Karpas-422 (cell line): ENCODE results near the gene H6PD. TPM values are rescaled to one million over a fixed set of nuclear protein-coding genes. Genes with fewer than 3 reads are reported as not detected.

Experiments
- DNase-seq: peaks from one replicate; pipeline ENCODE4 v3.0.0-alpha.2; 2015
- H2AFZ ChIP-seq: fragments of 200-600 bp; sonication (generic); 2 replicates; pipeline ENCODE4 v1.6.1; 2014; ENCODE audit warnings: antibody characterized with exemption, low read length, mixed read lengths
- H3K27ac ChIP-seq: fragments of 200-600 bp; sonication (generic); 2 replicates; pipeline ENCODE4 v1.5.1; 2014; ENCODE audit warnings: mild to moderate bottlenecking, low read length, moderate library complexity
- H3K27me3 ChIP-seq: fragments of 200-600 bp; sonication (generic); 2 replicates; pipeline ENCODE4 v1.6.1; 2014; ENCODE audit warnings: low read length, mixed read lengths
- H3K36me3 ChIP-seq: fragments of 200-600 bp; sonication (generic); 2 replicates; pipeline ENCODE4 v1.6.1; 2014; ENCODE audit warnings: low read length, mixed read lengths; ENCODE audit not compliant: insufficient read depth
- H3K4me1 ChIP-seq: fragments of 200-600 bp; sonication (generic); 2 replicates; pipeline ENCODE4 v1.6.1; 2014; ENCODE audit warnings: mild to moderate bottlenecking, low read length, mixed read lengths
- H3K4me2 ChIP-seq: fragments of 200-600 bp; sonication (generic); 2 replicates; pipeline ENCODE4 v1.6.1; 2014; ENCODE audit warnings: low read length, low read depth, mild to moderate bottlenecking; ENCODE audit not compliant: poor library complexity, severe bottlenecking
- H3K4me3 ChIP-seq: fragments of 200-600 bp; sonication (generic); 2 replicates; pipeline ENCODE4 v1.5.1; 2014; ENCODE audit warnings: mild to moderate bottlenecking, antibody characterized with exemption, low read length, mixed read lengths
- H3K79me2 ChIP-seq: fragments of 200-600 bp; sonication (generic); 2 replicates; pipeline ENCODE4 v1.6.1; 2014; ENCODE audit warnings: mild to moderate bottlenecking, low read length, mixed read lengths
- H3K9ac ChIP-seq: fragments of 200-600 bp; sonication (generic); 2 replicates; pipeline ENCODE4 v1.6.0; 2014; ENCODE audit warnings: low read length
- H3K9me2 ChIP-seq: fragments of 200-600 bp; sonication (generic), shearing (Covaris generic); replicated peaks from 2 replicates; pipeline ENCODE4 v1.6.0; 2014; ENCODE audit warnings: mild to moderate bottlenecking, low read length, moderate library complexity; ENCODE audit not compliant: insufficient read depth
- H3K9me3 ChIP-seq: fragments of 300-700, 200-600 bp; sonication (generic); 2 replicates; pipeline ENCODE4 v1.6.1; 2014; ENCODE audit warnings: low read length, mixed read lengths
- H4K20me1 ChIP-seq: fragments of 200-600 bp; sonication (generic); 2 replicates; pipeline ENCODE4 v1.6.1; 2014; ENCODE audit warnings: mild to moderate bottlenecking, antibody characterized with exemption, low read length, low read depth; ENCODE audit not compliant: insufficient read depth
- total RNA-seq: library from RNA; depleted of rRNA; stranded (reverse); fragments of >200 nt; shearing (Covaris generic); gene quantifications from 2 replicates; pipeline ENCODE4 v1.2.3, GENCODE V29; 2014; ENCODE audit warnings: low replicate concordance

Gene H6PD
- total RNA-seq, 1 experiment from 2014 or later: 21.3 TPM

GRCh38 chr1:9279172-9279840, 44.7 kb downstream of the H6PD start:
- H3K36me3 ChIP-seq: no peaks in the 10 kb centered on the region
- H3K9me3 ChIP-seq: no peaks in the 10 kb centered on the region
- no peaks in the 10 kb centered on the region for H3K9me2 ChIP-seq
- no peaks in the 10 kb centered on the region for H3K4me1 ChIP-seq
- H3K27ac ChIP-seq: no peak overlapping the region
- no peak overlapping the region for H2AFZ ChIP-seq
- H3K4me3 ChIP-seq: no peak overlapping the region
- no peaks in the 10 kb centered on the region for H3K27me3 ChIP-seq
- no peak for DNase-seq
- no peak overlapping the region for H3K9ac ChIP-seq
- no peak overlapping the region for H3K4me2 ChIP-seq
- H3K79me2 ChIP-seq: no peaks in the 10 kb centered on the region
- no peaks in the 10 kb centered on the region for H4K20me1 ChIP-seq

- Histone ChIP-seq H3K27me3 (no peaks in the 10 kb centered on the region), H4K20me1 (no peaks in the 10 kb centered on the region), H2AFZ (no peak overlapping the region), H3K4me3 (no peak overlapping the region), H3K4me2 (no peak overlapping the region), H3K27ac (no peak overlapping the region), H3K9me3 (no peaks in the 10 kb centered on the region), H3K79me2 (no peaks in the 10 kb centered on the region), H3K9me2 (no peaks in the 10 kb centered on the region), H3K9ac (no peak overlapping the region), H3K4me1 (no peaks in the 10 kb centered on the region), H3K36me3 (no peaks in the 10 kb centered on the region)
- no peak for DNase-seq
Measured at GRCh38 chr1:9280015-9280860, 45.7 kb downstream of the H6PD start.

- no peak overlapping the region for H3K4me3 ChIP-seq
- H3K36me3 ChIP-seq: no peaks in the 10 kb centered on the region
- no peaks in the 10 kb centered on the region for H3K79me2 ChIP-seq
- no peaks in the 10 kb centered on the region for H3K4me1 ChIP-seq
- H3K27me3 ChIP-seq: no peaks in the 10 kb centered on the region
- no peak overlapping the region for H3K9ac ChIP-seq
- no peak overlapping the region for H3K27ac ChIP-seq
- H4K20me1 ChIP-seq: no peaks in the 10 kb centered on the region
- no peaks in the 10 kb centered on the region for H3K9me3 ChIP-seq
- H2AFZ ChIP-seq: no peak overlapping the region
- no peak overlapping the region for H3K4me2 ChIP-seq
- no peak for DNase-seq
- H3K9me2 ChIP-seq: no peaks in the 10 kb centered on the region
Measured at GRCh38 chr1:9281071-9281827, 46.7 kb downstream of the H6PD start.

- Histone ChIP-seq H3K4me3 (no peak overlapping the region), H3K4me1 (no peaks in the 10 kb centered on the region), H3K9ac (no peak overlapping the region), H3K79me2 (no peaks in the 10 kb centered on the region), H3K36me3 (no peaks in the 10 kb centered on the region), H4K20me1 (no peaks in the 10 kb centered on the region), H3K27ac (no peak overlapping the region), H3K9me2 (no peaks in the 10 kb centered on the region), H3K9me3 (no peaks in the 10 kb centered on the region), H3K27me3 (no peaks in the 10 kb centered on the region), H2AFZ (no peak overlapping the region), H3K4me2 (no peak overlapping the region)
- DNase-seq: no peak
Measured at GRCh38 chr1:9281908-9282695, 47.5 kb downstream of the H6PD start.

- H3K27ac ChIP-seq: no peak overlapping the region
- no peak overlapping the region for H3K4me2 ChIP-seq
- no peaks in the 10 kb centered on the region for H3K4me1 ChIP-seq
- H2AFZ ChIP-seq: no peak overlapping the region
- no peak overlapping the region for H3K9ac ChIP-seq
- no peaks in the 10 kb centered on the region for H3K79me2 ChIP-seq
- no peaks in the 10 kb centered on the region for H3K36me3 ChIP-seq
- no peaks in the 10 kb centered on the region for H3K9me2 ChIP-seq
- H3K27me3 ChIP-seq: no peaks in the 10 kb centered on the region
- no peak overlapping the region for H3K4me3 ChIP-seq
- no peak for DNase-seq
- no peaks in the 10 kb centered on the region for H4K20me1 ChIP-seq
- no peaks in the 10 kb centered on the region for H3K9me3 ChIP-seq
Measured at GRCh38 chr1:9282696-9282955, 48.1 kb downstream of the H6PD start.

- no peaks in the 10 kb centered on the region for H3K9me2 ChIP-seq
- no peak overlapping the region for H3K9ac ChIP-seq
- no peaks in the 10 kb centered on the region for H3K4me1 ChIP-seq
- H3K4me3 ChIP-seq: no peak overlapping the region
- H3K27ac ChIP-seq: no peak overlapping the region
- no peaks in the 10 kb centered on the region for H3K79me2 ChIP-seq
- no peaks in the 10 kb centered on the region for H3K27me3 ChIP-seq
- DNase-seq: no peak
- peaks cover 5% of the 10 kb centered on the region for H3K9me3 ChIP-seq
- no peaks in the 10 kb centered on the region for H4K20me1 ChIP-seq
- no peak overlapping the region for H2AFZ ChIP-seq
- H3K36me3 ChIP-seq: no peaks in the 10 kb centered on the region
- H3K4me2 ChIP-seq: no peak overlapping the region
Measured at GRCh38 chr1:9284061-9284460, 49.5 kb downstream of the H6PD start.

- DNase-seq: no peak
- no peak overlapping the region for H3K4me3 ChIP-seq
- H3K36me3 ChIP-seq: no peaks in the 10 kb centered on the region
- H3K9me3 ChIP-seq: peaks cover 5% of the 10 kb centered on the region
- H3K4me1 ChIP-seq: no peaks in the 10 kb centered on the region
- H3K4me2 ChIP-seq: no peak overlapping the region
- no peaks in the 10 kb centered on the region for H4K20me1 ChIP-seq
- no peak overlapping the region for H2AFZ ChIP-seq
- H3K27me3 ChIP-seq: no peaks in the 10 kb centered on the region
- no peaks in the 10 kb centered on the region for H3K79me2 ChIP-seq
- no peak overlapping the region for H3K9ac ChIP-seq
- no peak overlapping the region for H3K27ac ChIP-seq
- no peaks in the 10 kb centered on the region for H3K9me2 ChIP-seq
Measured at GRCh38 chr1:9286556-9286955, 52.0 kb downstream of the H6PD start.

GRCh38 chr1:9289090-9289534, 54.5 kb downstream of the H6PD start:
- Histone ChIP-seq H3K9me2 (no peaks in the 10 kb centered on the region), H3K27me3 (no peaks in the 10 kb centered on the region), H3K27ac (no peak overlapping the region), H2AFZ (no peak overlapping the region), H3K9me3 (peaks cover 5% of the 10 kb centered on the region), H3K4me1 (no peaks in the 10 kb centered on the region), H3K9ac (no peak overlapping the region), H3K79me2 (no peaks in the 10 kb centered on the region), H3K4me3 (no peak overlapping the region), H4K20me1 (no peaks in the 10 kb centered on the region), H3K4me2 (no peak overlapping the region), H3K36me3 (no peaks in the 10 kb centered on the region)
- DNase-seq: peak; percentile 91
